Activated CD4-positive, alpha-beta T cell treated with anti-CD3 and anti-CD28 coated beads for 36 hours (primary cell): ENCODE results near the gene RSBN1L. TPM values are rescaled to one million over a fixed set of nuclear protein-coding genes. Genes with fewer than 3 reads are reported as not detected.

Experiments
- ATAC-seq: fragments of 200-7000 bp; cut with Tn5 transposase; one replicate; pipeline ENCODE4 v1.10.0; 2021; ENCODE audit warnings: mild to moderate bottlenecking, moderate library complexity
- CTCF ChIA-PET: fragments of 350-600 bp; sonication (Branson Sonifier 250); formaldehyde crosslinking; loops from one replicate; lab custom pipeline; 2021; ENCODE audit warnings: antibody characterized with exemption; lab: Charles Lee
- POLR2A ChIA-PET: fragments of 350-600 bp; sonication (Branson Sonifier 250); formaldehyde crosslinking; loops from one replicate; lab custom pipeline; 2021; ENCODE audit warnings: antibody characterized with exemption, inconsistent platforms; lab: Charles Lee
- DNase-seq: peaks from one replicate; pipeline ENCODE4 v3.0.0-alpha.2; 2020
- H3K27ac Mint-ChIP-seq: one replicate; pipeline ENCODE4 v1.8.0; 2021; ENCODE audit warnings: mixed read lengths
- H3K27me3 Mint-ChIP-seq: one replicate; pipeline ENCODE4 v1.8.0; 2021; ENCODE audit warnings: mixed read lengths
- H3K36me3 Mint-ChIP-seq: one replicate; pipeline ENCODE4 v1.8.0; 2021; ENCODE audit warnings: low read depth, mixed read lengths
- H3K4me1 Mint-ChIP-seq: one replicate; pipeline ENCODE4 v1.8.0; 2021; ENCODE audit warnings: mixed read lengths
- H3K4me3 Mint-ChIP-seq: one replicate; pipeline ENCODE4 v1.8.0; 2021; ENCODE audit warnings: mild to moderate bottlenecking, moderate library complexity, mixed read lengths
- H3K9me3 Mint-ChIP-seq: one replicate; pipeline ENCODE4 v1.8.0; 2021; ENCODE audit warnings: low read depth, mixed read lengths
- intact Hi-C, 2 experiments: fragments of 100-400 bp; cut with DNase I in 1 of 2; cut with micrococcal nuclease in 1 of 2; formaldehyde crosslinking; loops; one replicate each; pipeline versions ENCODE4 v1.14.2 to v1.15.1; 2022 to 2024; cut with DNase I, micrococcal nuclease
- total RNA-seq, 2 experiments: library from RNA; stranded (reverse); gene quantifications; one replicate each; pipeline ENCODE4 v1.2.3, GENCODE V29; 2021

The RSBN1L gene
- total RNA-seq, 2 experiments from 2014 or later, result 21.0 to 26.3 TPM

DNA sequence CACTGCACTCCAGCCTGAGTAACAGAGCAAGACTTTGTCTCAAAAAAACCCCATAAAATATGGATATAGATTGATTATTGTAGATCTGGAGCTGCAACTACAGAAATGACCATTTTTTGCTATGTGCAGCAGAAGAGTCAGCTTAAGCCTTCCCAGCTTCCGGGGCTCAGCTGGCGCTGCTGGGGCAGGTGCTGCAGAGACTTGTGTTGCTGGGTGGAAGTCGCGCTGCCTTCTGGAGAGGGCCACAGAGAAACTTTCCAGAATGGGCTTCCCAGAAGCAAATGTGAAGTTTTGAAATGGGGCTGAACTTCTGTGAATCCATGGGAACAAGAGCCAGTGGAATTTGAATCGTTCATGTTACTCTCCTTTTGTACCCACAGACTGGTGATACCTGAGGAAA, 37.3 kb upstream of the RSBN1L start:
- Mint-ChIP-seq H3K27ac (no peak overlapping the region), H3K4me3 (no peak overlapping the region), H3K4me1 (no peaks in the 10 kb centered on the region), H3K9me3 (no peaks in the 10 kb centered on the region), H3K36me3 (no peaks in the 10 kb centered on the region), H3K27me3 (no peaks in the 10 kb centered on the region)
- DNase-seq (no peak), ATAC-seq (no peak)
- intact Hi-C loops, result loop anchor here (2.0 to 10.0 kb wide), 5 partner anchors 273 to 1516 kb away; no protein-coding TSS in a partner anchor
- CTCF ChIA-PET, result interaction anchor here (1.0 to 6.8 kb wide), 17 partner anchors 16 to 383 kb away, joined by 3 to 70 read pairs (median 6); partner anchors contain the start of gene RSBN1L
- POLR2A ChIA-PET, result no interaction called here

- no peaks in the 10 kb centered on the region for H3K36me3 Mint-ChIP-seq
- DNase-seq (no peak), ATAC-seq (no peak)
- no peak overlapping the region for H3K27ac Mint-ChIP-seq
- H3K9me3 Mint-ChIP-seq, result no peaks in the 10 kb centered on the region
- ChIA-PET CTCF (interaction anchor here (0.6 to 1.1 kb wide), 2 partner anchors 10 to 13 kb away, joined by 3 to 4 read pairs; no protein-coding TSS in a partner anchor), POLR2A (no interaction called here)
- no peaks in the 10 kb centered on the region for H3K4me1 Mint-ChIP-seq
- H3K4me3 Mint-ChIP-seq, result no peak overlapping the region
- H3K27me3 Mint-ChIP-seq, result no peaks in the 10 kb centered on the region
- intact Hi-C loops, result no loop called here
These were observed 34.4 kb upstream of the RSBN1L start for GRCh38 chr7:77661816-77662215.

DNA sequence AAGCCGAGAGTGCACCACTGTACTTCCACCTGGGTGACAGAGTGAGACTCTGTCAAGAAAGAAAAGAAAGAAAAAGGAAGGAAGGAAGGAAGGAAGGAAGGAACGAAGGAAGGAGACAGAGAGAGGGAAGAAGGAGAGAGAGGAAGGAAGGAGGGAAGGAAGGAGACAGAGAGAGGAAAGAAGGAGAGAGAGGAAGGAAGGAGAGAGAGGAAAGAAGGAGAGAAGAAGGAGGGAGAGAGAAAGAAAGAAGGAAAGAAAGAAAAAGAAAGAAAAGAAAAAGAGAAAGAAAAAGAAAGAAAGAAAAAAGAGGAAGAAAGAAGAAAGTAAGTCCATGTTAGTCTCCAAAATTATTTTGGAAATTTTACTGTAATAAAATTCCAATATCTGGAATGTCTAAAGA, 33.4 kb upstream of the RSBN1L start:
- Mint-ChIP-seq H3K4me1 (no peaks in the 10 kb centered on the region), H3K27me3 (no peaks in the 10 kb centered on the region), H3K4me3 (no peak overlapping the region), H3K36me3 (no peaks in the 10 kb centered on the region), H3K27ac (no peak overlapping the region), H3K9me3 (no peaks in the 10 kb centered on the region)
- ATAC-seq, result no peak
- DNase-seq, result no peak
- ChIA-PET POLR2A (no interaction called here), CTCF (no interaction called here)
- intact Hi-C loops, result no loop called here

GRCh38 chr7:77664715-77665114, 31.5 kb upstream of the RSBN1L start:
- DNase-seq (no peak), ATAC-seq (no peak)
- H3K9me3 Mint-ChIP-seq, result no peaks in the 10 kb centered on the region
- H3K27ac Mint-ChIP-seq, result no peak overlapping the region
- no peak overlapping the region for H3K4me3 Mint-ChIP-seq
- intact Hi-C loops, result no loop called here
- no peaks in the 10 kb centered on the region for H3K27me3 Mint-ChIP-seq
- POLR2A ChIA-PET, result no interaction called here
- no peaks in the 10 kb centered on the region for H3K4me1 Mint-ChIP-seq
- no peaks in the 10 kb centered on the region for H3K36me3 Mint-ChIP-seq
- CTCF ChIA-PET, result interaction anchor here (1.3 to 1.9 kb wide), 3 partner anchors 9 to 95 kb away, joined by 4 to 9 read pairs (median 5); no protein-coding TSS in a partner anchor

GRCh38 chr7:77665161-77665560, 31.1 kb upstream of the RSBN1L start:
- intact Hi-C loops, result no loop called here
- Mint-ChIP-seq H3K4me1 (no peaks in the 10 kb centered on the region), H3K36me3 (no peaks in the 10 kb centered on the region), H3K27ac (no peak overlapping the region), H3K27me3 (no peaks in the 10 kb centered on the region), H3K4me3 (no peak overlapping the region), H3K9me3 (no peaks in the 10 kb centered on the region)
- POLR2A ChIA-PET, result no interaction called here
- CTCF ChIA-PET, result interaction anchor here (1.2 to 1.9 kb wide), 3 partner anchors 9 to 94 kb away, joined by 4 to 9 read pairs (median 5); no protein-coding TSS in a partner anchor
- DNase-seq (no peak), ATAC-seq (no peak)

DNA sequence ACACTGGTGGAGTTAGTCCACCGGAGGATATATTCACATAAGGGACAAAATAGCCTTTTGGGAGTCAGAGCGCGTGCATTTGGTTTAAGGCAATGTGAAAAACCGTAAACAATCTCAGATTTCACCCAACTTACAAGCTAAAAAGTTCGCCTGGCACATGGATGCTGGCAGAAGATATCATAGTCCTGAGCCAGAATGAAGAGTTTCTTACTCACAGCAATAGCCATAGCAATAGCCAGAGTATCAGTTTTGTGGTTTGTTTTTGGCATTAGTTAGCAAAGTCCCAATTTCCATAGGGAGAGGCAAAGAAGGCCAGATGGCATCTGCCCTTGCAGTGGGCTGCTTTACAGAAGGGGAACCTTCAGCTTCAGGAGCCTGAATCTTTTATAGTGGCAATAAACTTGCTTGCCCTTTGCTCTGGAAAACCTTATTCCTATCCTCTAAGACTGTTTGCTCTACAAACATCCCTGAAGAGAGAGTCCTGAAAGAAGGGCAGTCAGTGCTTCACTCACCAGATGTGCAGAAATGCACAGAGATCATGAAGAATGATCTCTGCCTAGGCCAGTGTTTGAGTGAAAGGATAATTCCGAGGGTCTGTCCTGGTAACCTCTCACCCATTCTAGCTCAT, 28.7 kb upstream of the RSBN1L start:
- Mint-ChIP-seq H3K4me3 (no peak overlapping the region), H3K4me1 (no peaks in the 10 kb centered on the region), H3K9me3 (no peaks in the 10 kb centered on the region), H3K27me3 (no peaks in the 10 kb centered on the region), H3K27ac (no peak overlapping the region), H3K36me3 (no peaks in the 10 kb centered on the region)
- intact Hi-C loops, result no loop called here
- DNase-seq, result no peak
- POLR2A ChIA-PET, result no interaction called here
- no peak for ATAC-seq
- CTCF ChIA-PET, result interaction anchor here (0.6 to 1.4 kb wide), 3 partner anchors 24 to 193 kb away, joined by 3 read pairs; no protein-coding TSS in a partner anchor

DNA sequence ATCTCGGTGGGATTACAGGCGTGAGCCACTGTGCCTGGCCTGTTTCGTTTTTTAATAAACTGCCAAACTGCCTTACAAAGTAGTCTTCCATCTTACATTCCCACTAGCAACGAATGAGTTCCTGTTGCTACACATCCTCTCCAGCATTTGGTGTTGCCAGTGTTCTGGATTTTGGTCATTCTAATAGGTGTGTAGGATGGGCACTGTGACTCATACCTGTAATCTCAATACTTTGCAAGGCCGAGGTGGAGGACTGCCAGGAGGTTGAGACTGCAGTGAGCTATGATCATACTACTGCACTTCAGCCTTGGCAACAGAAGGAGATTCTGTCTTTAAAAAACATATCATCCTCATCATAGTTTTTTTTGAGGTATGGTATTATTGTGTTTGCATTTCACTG, 21.4 kb upstream of the RSBN1L start:
- Mint-ChIP-seq H3K9me3 (no peaks in the 10 kb centered on the region), H3K4me1 (peaks cover 3% of the 10 kb centered on the region), H3K27ac (no peak overlapping the region), H3K36me3 (peaks cover 4% of the 10 kb centered on the region), H3K4me3 (no peak overlapping the region), H3K27me3 (no peaks in the 10 kb centered on the region)
- peak; percentile 74 for ATAC-seq
- intact Hi-C loops, result no loop called here
- peak; percentile 31 for DNase-seq
- ChIA-PET POLR2A (no interaction called here), CTCF (interaction anchor here (1.0 to 2.4 kb wide), 4 partner anchors 10 to 85 kb away, joined by 3 to 7 read pairs (median 5); no protein-coding TSS in a partner anchor)

GRCh38 chr7:77679608-77680007, 16.7 kb upstream of the RSBN1L start:
- POLR2A ChIA-PET, result no interaction called here
- no peaks in the 10 kb centered on the region for H3K9me3 Mint-ChIP-seq
- ATAC-seq (no peak), DNase-seq (no peak)
- intact Hi-C loops, result no loop called here
- H3K36me3 Mint-ChIP-seq, result peaks cover 22% of the 10 kb centered on the region
- CTCF ChIA-PET, result interaction anchor here (0.6 to 0.7 kb wide), 2 partner anchors 151 to 239 kb away, joined by 3 read pairs; no protein-coding TSS in a partner anchor
- no peaks in the 10 kb centered on the region for H3K27me3 Mint-ChIP-seq
- H3K4me3 Mint-ChIP-seq, result no peak overlapping the region
- H3K27ac Mint-ChIP-seq, result no peak overlapping the region
- peaks cover 3% of the 10 kb centered on the region for H3K4me1 Mint-ChIP-seq

- no peaks in the 10 kb centered on the region for H3K9me3 Mint-ChIP-seq
- H3K36me3 Mint-ChIP-seq, result peaks cover 21% of the 10 kb centered on the region
- intact Hi-C loops, result no loop called here
- H3K27me3 Mint-ChIP-seq, result no peaks in the 10 kb centered on the region
- ATAC-seq (no peak), DNase-seq (no peak)
- H3K4me1 Mint-ChIP-seq, result no peaks in the 10 kb centered on the region
- CTCF ChIA-PET, result no interaction called here
- POLR2A ChIA-PET, result no interaction called here
- no peak overlapping the region for H3K4me3 Mint-ChIP-seq
- no peak overlapping the region for H3K27ac Mint-ChIP-seq
These were observed 16.0 kb upstream of the RSBN1L start for GRCh38 chr7:77680266-77680665.

- ChIA-PET POLR2A (no interaction called here), CTCF (interaction anchor here (1.0 to 1.7 kb wide), 3 partner anchors 9 to 32 kb away, joined by 3 to 5 read pairs (median 4); no protein-coding TSS in a partner anchor)
- Mint-ChIP-seq H3K4me1 (peaks cover 19% of the 10 kb centered on the region), H3K9me3 (no peaks in the 10 kb centered on the region), H3K4me3 (no peak overlapping the region), H3K27ac (no peak overlapping the region), H3K36me3 (peaks cover 28% of the 10 kb centered on the region), H3K27me3 (no peaks in the 10 kb centered on the region)
- DNase-seq, result no peak
- no peak for ATAC-seq
- intact Hi-C loops, result no loop called here
These were observed 12.2 kb upstream of the RSBN1L start for GRCh38 chr7:77684030-77684429.

DNA sequence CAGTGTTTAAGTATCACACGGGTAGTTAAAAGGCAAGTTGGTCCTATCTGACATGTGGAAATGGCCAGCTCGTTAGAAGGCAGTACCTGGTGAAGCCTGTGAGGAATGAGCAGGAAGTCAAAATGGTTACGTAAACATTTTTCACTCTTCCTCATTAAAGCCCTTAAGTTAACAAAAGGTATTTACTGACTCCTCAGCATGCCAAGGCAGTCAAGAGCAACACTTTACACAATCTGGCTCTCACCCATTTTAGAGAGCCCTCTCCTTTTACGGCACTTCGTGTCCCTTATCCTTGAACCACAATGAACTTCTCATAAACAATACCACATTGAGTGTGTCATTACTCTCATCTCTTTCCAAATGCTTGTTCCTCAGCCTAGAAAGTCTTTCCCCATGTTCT, 11.0 kb upstream of the RSBN1L start:
- DNase-seq (no peak), ATAC-seq (no peak)
- POLR2A ChIA-PET, result no interaction called here
- Mint-ChIP-seq H3K27ac (no peak overlapping the region), H3K36me3 (peaks cover 25% of the 10 kb centered on the region), H3K27me3 (no peaks in the 10 kb centered on the region), H3K4me3 (no peak overlapping the region), H3K9me3 (no peaks in the 10 kb centered on the region), H3K4me1 (peaks cover 19% of the 10 kb centered on the region)
- intact Hi-C loops, result no loop called here
- CTCF ChIA-PET, result interaction anchor here (1.0 to 1.7 kb wide), 4 partner anchors 11 to 34 kb away, joined by 3 to 5 read pairs (median 4); partner anchors contain the start of gene RSBN1L
